Coronary artery (tissue), 2 donors: ENCODE data around the gene MPZL2.

Source experiments
- DNase-seq: peaks from one replicate; pipeline ENCODE4 v3.0.0-alpha.2; 2017; ENCODE audit warnings: low spot score
- H3K27ac ChIP-seq, 2 donors: fragments of 200-600 bp; sonication (generic); one replicate each; pipeline ENCODE4 v1.5.1; 2016 to 2019
- H3K4me3 ChIP-seq: fragments of 200-600 bp; sonication (generic); 2 replicates; pipeline ENCODE4 v1.5.1; 2016; ENCODE audit warnings: mild to moderate bottlenecking, moderate library complexity
- CTCF ChIP-seq: fragments of 200-600 bp; sonication (generic); IDR thresholded peaks from one replicate; pipeline ENCODE4 v1.5.1; 2019; ENCODE audit warnings: antibody characterized with exemption

MPZL2 gene

DNA sequence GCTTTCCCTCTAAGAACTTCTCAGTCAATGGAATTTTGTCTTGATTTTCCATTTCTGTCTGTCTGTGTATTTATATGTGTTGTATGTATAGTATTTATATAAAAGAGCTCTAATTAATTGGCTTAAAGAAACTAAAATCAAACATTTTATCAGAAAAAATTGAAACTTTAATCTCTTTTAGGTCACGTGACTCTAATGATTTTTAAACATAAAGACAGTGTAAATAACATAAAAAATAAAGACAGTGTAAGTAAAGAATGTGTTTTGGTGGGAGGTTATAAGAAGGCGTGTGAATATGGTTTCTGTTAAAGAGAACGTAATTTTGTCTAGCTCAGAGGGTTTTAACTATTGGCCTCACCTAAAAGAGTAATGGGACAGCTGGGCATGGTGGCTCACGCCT, 41.7 kb downstream of the MPZL2 start:
- DNase-seq: no peak
- Histone ChIP-seq H3K27ac (no peak overlapping the region), H3K4me3 (no peak overlapping the region)
- TF ChIP-seq CTCF: no peak

GRCh38 chr11:118221419-118221818, 42.7 kb downstream of the MPZL2 start:
- Histone ChIP-seq H3K27ac (no peak overlapping the region), H3K4me3 (no peak overlapping the region)
- TF ChIP-seq CTCF: no peak
- no peak for DNase-seq

GRCh38 chr11:118219732-118220131, 44.4 kb downstream of the MPZL2 start:
- TF ChIP-seq CTCF: no peak
- no peak overlapping the region for H3K4me3 ChIP-seq
- H3K27ac ChIP-seq: no peak overlapping the region
- DNase-seq: no peak

GRCh38 chr11:118219244-118219643, 44.9 kb downstream of the MPZL2 start:
- Histone ChIP-seq H3K4me3 (no peak overlapping the region), H3K27ac (no peak overlapping the region)
- no peak for DNase-seq
- TF ChIP-seq CTCF: no peak

DNA sequence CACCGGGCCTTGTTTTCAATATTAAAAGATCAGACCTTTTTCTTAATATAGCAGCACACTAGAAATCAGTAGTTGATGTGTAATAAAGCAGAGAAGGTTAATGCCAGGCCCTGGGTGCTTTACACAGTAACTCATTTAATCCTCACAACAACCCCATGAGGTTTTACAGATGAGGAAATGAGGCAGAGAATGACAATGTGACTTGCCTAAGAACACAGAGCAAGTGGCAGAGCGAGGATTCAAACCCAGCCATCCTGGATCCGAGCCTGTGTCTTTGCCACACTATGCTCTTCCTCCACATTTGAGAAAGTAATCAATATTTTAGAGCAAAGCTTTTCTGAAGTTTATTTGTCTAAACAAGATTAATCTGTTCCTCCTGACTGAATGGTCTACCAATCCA, 46.5 kb downstream of the MPZL2 start:
- Histone ChIP-seq H3K4me3 (no peak overlapping the region), H3K27ac (no peak overlapping the region)
- DNase-seq: no peak
- no peak for TF ChIP-seq CTCF

DNA sequence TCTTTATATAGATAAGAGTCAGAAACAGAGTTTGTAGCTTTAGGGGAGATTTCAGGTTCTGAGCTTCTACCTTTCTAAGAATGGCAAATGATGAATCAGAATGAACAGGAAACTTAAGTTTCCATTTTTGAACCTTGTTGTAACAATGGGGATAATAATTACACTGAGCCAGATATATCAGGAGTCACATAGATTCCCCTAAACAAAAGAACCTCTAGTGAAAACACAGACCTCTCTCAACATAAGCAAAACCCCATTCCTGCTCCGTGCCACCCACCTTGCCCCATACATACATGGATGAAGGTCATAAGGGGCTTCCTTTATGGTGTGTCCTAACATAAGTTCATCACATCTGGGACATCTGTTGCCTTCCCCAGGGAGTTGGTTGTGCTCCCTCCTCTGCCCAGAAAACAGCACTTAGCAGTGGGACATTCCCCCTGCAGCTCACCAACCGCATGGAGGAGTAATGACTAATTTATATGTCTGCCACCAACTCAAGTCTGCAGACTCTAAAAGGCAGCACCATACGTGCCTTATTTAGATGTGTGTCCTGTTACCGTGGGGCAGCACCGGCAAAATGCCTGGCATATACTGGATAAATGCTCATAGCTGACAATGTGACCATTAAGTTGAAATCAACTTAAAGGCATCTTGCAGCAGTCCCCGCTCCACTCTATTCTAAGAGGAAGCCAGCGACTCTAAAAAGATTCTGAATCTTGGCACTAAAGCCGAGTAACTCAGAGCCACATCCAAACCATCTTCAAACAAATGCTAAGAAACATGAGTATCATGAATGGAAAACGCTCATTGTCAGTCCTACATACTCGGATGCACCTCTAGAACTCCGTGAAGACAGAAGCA, 47.2 kb downstream of the MPZL2 start:
- Histone ChIP-seq H3K4me3 (no peak overlapping the region), H3K27ac (no peak overlapping the region)
- TF ChIP-seq CTCF: no peak
- DNase-seq: no peak

- no peak overlapping the region for H3K27ac ChIP-seq
- no peak for TF ChIP-seq CTCF
- H3K4me3 ChIP-seq: no peak overlapping the region
- DNase-seq: no peak
Observed at GRCh38 chr11:118215765-118216164, 48.3 kb downstream of the MPZL2 start.
